ENCODE data around the gene RELN. TPM values are rescaled to one million over a fixed set of nuclear protein-coding genes. Genes with fewer than 3 reads are reported as not detected.
A peak's percentile ranks its signal among the peaks of the same experiment; 100 is the strongest.

Gene RELN
- total RNA-seq, 1 experiment from 2014 or later, result 0.02 TPM

GRCh38 chr7:103569621-103570305 is 419.7 kb downstream of the RELN start:
- no peak for DNase-seq (ENCODE audit: low spot score)

GRCh38 chr7:103564416-103564815 is 425.0 kb downstream of the RELN start:
- no peak for DNase-seq (ENCODE audit: low spot score)

- no peak for DNase-seq (ENCODE audit: low spot score)
Observed at GRCh38 chr7:103560136-103560535, 429.3 kb downstream of the RELN start.

GRCh38 chr7:103551016-103551415 is 438.4 kb downstream of the RELN start:
- DNase-seq (ENCODE audit: low spot score), result no peak

GRCh38 chr7:103549786-103550185 is 439.7 kb downstream of the RELN start:
- DNase-seq (ENCODE audit: low spot score), result no peak

GRCh38 chr7:103547451-103548284 is 441.8 kb downstream of the RELN start:
- DNase-seq (ENCODE audit: low spot score), result no peak

- DNase-seq (ENCODE audit: low spot score), result no peak
Observed at GRCh38 chr7:103542470-103542869, 447.0 kb downstream of the RELN start.

GRCh38 chr7:103541947-103542346 is 447.5 kb downstream of the RELN start:
- DNase-seq (ENCODE audit: low spot score), result no peak

GRCh38 chr7:103541026-103541425 is 448.4 kb downstream of the RELN start:
- DNase-seq (ENCODE audit: low spot score), result peak; percentile 9

GRCh38 chr7:103540338-103540737 is 449.1 kb downstream of the RELN start:
- DNase-seq (ENCODE audit: low spot score), result no peak

GRCh38 chr7:103539875-103540274 is 449.6 kb downstream of the RELN start:
- DNase-seq (ENCODE audit: low spot score), result no peak

- no peak for DNase-seq (ENCODE audit: low spot score)
Observed at GRCh38 chr7:103538964-103539709, 450.3 kb downstream of the RELN start.

- no peak for DNase-seq (ENCODE audit: low spot score)
Observed at GRCh38 chr7:103533761-103534160, 455.7 kb downstream of the RELN start.

GRCh38 chr7:103532955-103533354 is 456.5 kb downstream of the RELN start:
- no peak for DNase-seq (ENCODE audit: low spot score)

GRCh38 chr7:103528152-103528551 is 461.3 kb downstream of the RELN start:
- no peak for DNase-seq (ENCODE audit: low spot score)

GRCh38 chr7:103525937-103526336 is 463.5 kb downstream of the RELN start:
- no peak for DNase-seq (ENCODE audit: low spot score)

GRCh38 chr7:103524042-103524907 is 465.2 kb downstream of the RELN start:
- DNase-seq (ENCODE audit: low spot score), result peak; percentile 30

GRCh38 chr7:103521937-103522336 is 467.5 kb downstream of the RELN start:
- no peak for DNase-seq (ENCODE audit: low spot score)

- DNase-seq (ENCODE audit: low spot score), result no peak
Observed at GRCh38 chr7:103504505-103505135, 484.8 kb downstream of the RELN start.

GRCh38 chr7:103501206-103501605 is 488.3 kb downstream of the RELN start:
- no peak for DNase-seq (ENCODE audit: low spot score)

- no peak for DNase-seq (ENCODE audit: low spot score)
Observed at GRCh38 chr7:103499976-103500375, 489.5 kb downstream of the RELN start.

All from A172 (cell line).